Lower leg skin (tissue), 3 donors: ENCODE data around the gene SUN5.

Source experiments
- POLR2A ChIP-seq, 2 donors: fragments of 450-650 bp; IDR thresholded peaks; one replicate each; pipeline ENCODE4 v1.6.1; 2016 to 2017; ENCODE audit warnings: antibody characterized with exemption in 2 of 2, mild to moderate bottlenecking in 1 of 2, moderate library complexity in 1 of 2
- TF ChIP-seq, protein P1 (sequence below), 3 donors: fragments of 450-650 bp; IDR thresholded peaks; one replicate each; pipeline ENCODE4 v1.5.1; 2016; ENCODE audit warnings: antibody characterized with exemption in 3 of 3, mild to moderate bottlenecking in 3 of 3, moderate library complexity in 2 of 3

DNA sequence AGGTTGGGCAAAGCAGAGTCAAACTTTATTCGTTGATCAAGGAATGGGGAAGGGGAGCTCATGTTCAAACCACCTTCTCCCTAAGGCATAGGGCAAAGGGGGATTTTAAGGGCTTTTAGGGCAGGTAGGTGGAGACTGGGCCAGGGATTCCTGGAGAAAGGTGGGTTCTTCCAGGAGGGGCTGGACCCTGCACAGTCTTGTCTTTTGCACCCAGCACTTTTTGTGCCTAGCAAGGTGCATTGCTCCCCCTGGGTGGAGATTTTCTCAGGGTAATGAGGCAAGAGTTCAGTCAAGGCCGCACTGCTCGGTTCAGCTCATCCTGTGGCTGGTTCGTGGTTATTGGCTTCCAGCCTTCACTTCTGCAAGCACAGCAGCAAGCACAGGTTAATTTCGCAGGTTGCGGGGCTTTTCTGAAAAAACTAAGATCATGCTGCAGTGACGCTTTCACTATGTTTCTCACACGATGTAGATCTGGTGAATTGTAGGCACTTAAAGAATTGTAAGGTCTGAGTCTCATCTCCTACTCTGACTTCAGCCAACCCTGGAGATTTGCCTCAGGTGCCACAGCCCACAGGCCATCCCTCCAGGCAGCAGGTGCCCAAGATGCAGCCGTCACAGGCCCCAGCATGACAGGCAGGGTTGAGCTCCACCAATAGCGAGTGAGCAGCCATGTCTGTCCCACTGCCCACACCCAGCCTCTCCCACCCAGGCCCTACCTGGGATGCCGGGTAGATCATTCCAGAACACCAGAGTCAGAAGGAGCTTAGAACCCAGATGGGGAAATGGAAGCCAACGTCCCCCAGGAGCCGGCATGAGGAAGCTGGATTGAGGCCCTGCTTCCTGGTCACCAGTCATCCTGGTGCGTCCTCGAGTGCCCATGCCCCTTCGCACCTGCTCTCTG lies 37.1 kb downstream of the SUN5 start:
- TF ChIP-seq, protein P1, sequence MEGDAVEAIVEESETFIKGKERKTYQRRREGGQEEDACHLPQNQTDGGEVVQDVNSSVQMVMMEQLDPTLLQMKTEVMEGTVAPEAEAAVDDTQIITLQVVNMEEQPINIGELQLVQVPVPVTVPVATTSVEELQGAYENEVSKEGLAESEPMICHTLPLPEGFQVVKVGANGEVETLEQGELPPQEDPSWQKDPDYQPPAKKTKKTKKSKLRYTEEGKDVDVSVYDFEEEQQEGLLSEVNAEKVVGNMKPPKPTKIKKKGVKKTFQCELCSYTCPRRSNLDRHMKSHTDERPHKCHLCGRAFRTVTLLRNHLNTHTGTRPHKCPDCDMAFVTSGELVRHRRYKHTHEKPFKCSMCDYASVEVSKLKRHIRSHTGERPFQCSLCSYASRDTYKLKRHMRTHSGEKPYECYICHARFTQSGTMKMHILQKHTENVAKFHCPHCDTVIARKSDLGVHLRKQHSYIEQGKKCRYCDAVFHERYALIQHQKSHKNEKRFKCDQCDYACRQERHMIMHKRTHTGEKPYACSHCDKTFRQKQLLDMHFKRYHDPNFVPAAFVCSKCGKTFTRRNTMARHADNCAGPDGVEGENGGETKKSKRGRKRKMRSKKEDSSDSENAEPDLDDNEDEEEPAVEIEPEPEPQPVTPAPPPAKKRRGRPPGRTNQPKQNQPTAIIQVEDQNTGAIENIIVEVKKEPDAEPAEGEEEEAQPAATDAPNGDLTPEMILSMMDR (IDR thresholded peaks at IDR 0.05), result no peak
- no peak for TF ChIP-seq POLR2A (IDR thresholded peaks at IDR 0.05)
